Activated CD8-positive, alpha-beta T cell treated with anti-CD3 and anti-CD28 coated beads for 36 hours (primary cell): ENCODE data around the gene EBF3. TPM values are rescaled to one million over a fixed set of nuclear protein-coding genes. Genes with fewer than 3 reads are reported as not detected.

Source experiments
- ATAC-seq: fragments of 200-7000 bp; cut with Tn5 transposase; one replicate; pipeline ENCODE4 v1.10.0; 2021; ENCODE audit warnings: mild to moderate bottlenecking, moderate library complexity
- CTCF ChIA-PET: fragments of 350-600 bp; sonication (Branson Sonifier 250); formaldehyde crosslinking; loops from one replicate; lab custom pipeline; 2021; ENCODE audit warnings: antibody characterized with exemption; lab: Charles Lee
- POLR2A ChIA-PET: fragments of 350-600 bp; sonication (Branson Sonifier 250); formaldehyde crosslinking; loops from one replicate; lab custom pipeline; 2021; ENCODE audit warnings: antibody characterized with exemption; lab: Charles Lee
- DNase-seq: peaks from one replicate; pipeline ENCODE4 v3.0.0-alpha.2; 2020
- H3K27ac Mint-ChIP-seq: one replicate; pipeline ENCODE4 v1.8.0; 2021; ENCODE audit warnings: mild to moderate bottlenecking, mixed read lengths
- H3K27me3 Mint-ChIP-seq: one replicate; pipeline ENCODE4 v1.8.0; 2021; ENCODE audit warnings: mixed read lengths
- H3K36me3 Mint-ChIP-seq: one replicate; pipeline ENCODE4 v1.8.0; 2021; ENCODE audit warnings: low read depth, mixed read lengths
- H3K4me1 Mint-ChIP-seq: one replicate; pipeline ENCODE4 v1.8.0; 2021; ENCODE audit warnings: low read depth, mixed read lengths
- H3K4me3 Mint-ChIP-seq: one replicate; pipeline ENCODE4 v1.8.0; 2021; ENCODE audit warnings: mild to moderate bottlenecking, moderate library complexity, mixed read lengths
- H3K9me3 Mint-ChIP-seq: one replicate; pipeline ENCODE4 v1.8.0; 2021; ENCODE audit warnings: mixed read lengths
- intact Hi-C: fragments of 100-400 bp; cut with micrococcal nuclease; formaldehyde crosslinking; loops from one replicate; pipeline ENCODE4 v1.10.0; 2022
- total RNA-seq, 2 experiments: library from RNA; stranded (reverse); gene quantifications; one replicate each; pipeline ENCODE4 v1.2.3, GENCODE V29; 2021
- TF ChIP-seq, protein P1 (sequence below): fragments of 200-600 bp; IDR thresholded peaks from one replicate; pipeline ENCODE4 v1.8.0; 2022; ENCODE audit warnings: antibody characterized with exemption, mild to moderate bottlenecking

The EBF3 gene
- total RNA-seq, 2 experiments from 2014 or later: not detected

DNA sequence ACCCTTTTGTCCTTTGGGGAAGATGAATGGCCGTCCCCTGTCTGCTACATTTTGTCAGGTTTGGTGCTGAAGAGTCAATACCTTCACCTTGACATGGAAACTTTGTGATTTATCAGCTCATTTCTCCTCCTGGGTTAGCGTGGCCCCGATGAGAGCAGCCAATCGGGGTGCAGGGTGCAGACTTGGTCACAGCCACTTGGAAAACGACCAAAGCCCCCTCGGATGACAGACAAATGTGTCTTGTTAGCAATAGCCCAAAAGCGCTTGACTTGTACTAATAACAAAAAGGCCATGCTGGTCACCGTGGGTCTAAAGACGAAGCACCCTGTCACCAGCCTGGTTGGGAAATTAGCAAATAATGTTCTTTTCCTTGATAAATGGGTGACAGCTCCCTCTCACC lies 103.7 kb downstream of the EBF3 start:
- ATAC-seq (no peak), DNase-seq (no peak)
- H3K27me3 Mint-ChIP-seq: no peaks in the 10 kb centered on the region
- ChIA-PET CTCF (no interaction called here), POLR2A (no interaction called here)
- intact Hi-C loops: no loop called here
- no peaks in the 10 kb centered on the region for H3K36me3 Mint-ChIP-seq
- no peak overlapping the region for H3K27ac Mint-ChIP-seq
- H3K4me1 Mint-ChIP-seq: no peaks in the 10 kb centered on the region
- no peak overlapping the region for H3K4me3 Mint-ChIP-seq
- TF ChIP-seq, protein P1, sequence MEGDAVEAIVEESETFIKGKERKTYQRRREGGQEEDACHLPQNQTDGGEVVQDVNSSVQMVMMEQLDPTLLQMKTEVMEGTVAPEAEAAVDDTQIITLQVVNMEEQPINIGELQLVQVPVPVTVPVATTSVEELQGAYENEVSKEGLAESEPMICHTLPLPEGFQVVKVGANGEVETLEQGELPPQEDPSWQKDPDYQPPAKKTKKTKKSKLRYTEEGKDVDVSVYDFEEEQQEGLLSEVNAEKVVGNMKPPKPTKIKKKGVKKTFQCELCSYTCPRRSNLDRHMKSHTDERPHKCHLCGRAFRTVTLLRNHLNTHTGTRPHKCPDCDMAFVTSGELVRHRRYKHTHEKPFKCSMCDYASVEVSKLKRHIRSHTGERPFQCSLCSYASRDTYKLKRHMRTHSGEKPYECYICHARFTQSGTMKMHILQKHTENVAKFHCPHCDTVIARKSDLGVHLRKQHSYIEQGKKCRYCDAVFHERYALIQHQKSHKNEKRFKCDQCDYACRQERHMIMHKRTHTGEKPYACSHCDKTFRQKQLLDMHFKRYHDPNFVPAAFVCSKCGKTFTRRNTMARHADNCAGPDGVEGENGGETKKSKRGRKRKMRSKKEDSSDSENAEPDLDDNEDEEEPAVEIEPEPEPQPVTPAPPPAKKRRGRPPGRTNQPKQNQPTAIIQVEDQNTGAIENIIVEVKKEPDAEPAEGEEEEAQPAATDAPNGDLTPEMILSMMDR: no peak
- H3K9me3 Mint-ChIP-seq: peaks cover 2% of the 10 kb centered on the region

DNA sequence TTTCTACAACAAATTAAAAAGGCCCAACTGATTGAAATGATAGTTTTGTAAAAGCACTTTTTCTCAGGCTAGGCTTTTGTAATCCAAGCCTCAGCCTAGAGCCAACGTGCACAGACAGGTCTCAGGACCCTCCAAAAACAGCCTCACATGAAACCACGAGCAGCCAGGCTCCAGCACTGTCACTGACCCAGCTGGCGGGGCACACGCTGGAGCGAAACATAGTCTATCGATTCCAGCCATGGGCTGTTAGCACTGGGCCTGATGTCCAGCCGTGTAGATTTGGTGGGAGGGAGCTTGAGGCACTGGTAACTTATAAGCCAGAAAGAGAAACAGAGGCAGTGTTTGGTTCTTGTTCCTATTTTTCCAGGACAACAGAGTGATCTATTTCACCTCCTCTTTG lies 104.5 kb downstream of the EBF3 start:
- no peak for ATAC-seq
- no peak for DNase-seq
- H3K4me3 Mint-ChIP-seq: no peak overlapping the region
- POLR2A ChIA-PET: no interaction called here
- H3K27me3 Mint-ChIP-seq: no peaks in the 10 kb centered on the region
- no peaks in the 10 kb centered on the region for H3K4me1 Mint-ChIP-seq
- H3K27ac Mint-ChIP-seq: no peak overlapping the region
- intact Hi-C loops: no loop called here
- TF ChIP-seq, protein P1: no peak
- no peaks in the 10 kb centered on the region for H3K36me3 Mint-ChIP-seq
- H3K9me3 Mint-ChIP-seq: peaks cover 2% of the 10 kb centered on the region
- CTCF ChIA-PET: no interaction called here

DNA sequence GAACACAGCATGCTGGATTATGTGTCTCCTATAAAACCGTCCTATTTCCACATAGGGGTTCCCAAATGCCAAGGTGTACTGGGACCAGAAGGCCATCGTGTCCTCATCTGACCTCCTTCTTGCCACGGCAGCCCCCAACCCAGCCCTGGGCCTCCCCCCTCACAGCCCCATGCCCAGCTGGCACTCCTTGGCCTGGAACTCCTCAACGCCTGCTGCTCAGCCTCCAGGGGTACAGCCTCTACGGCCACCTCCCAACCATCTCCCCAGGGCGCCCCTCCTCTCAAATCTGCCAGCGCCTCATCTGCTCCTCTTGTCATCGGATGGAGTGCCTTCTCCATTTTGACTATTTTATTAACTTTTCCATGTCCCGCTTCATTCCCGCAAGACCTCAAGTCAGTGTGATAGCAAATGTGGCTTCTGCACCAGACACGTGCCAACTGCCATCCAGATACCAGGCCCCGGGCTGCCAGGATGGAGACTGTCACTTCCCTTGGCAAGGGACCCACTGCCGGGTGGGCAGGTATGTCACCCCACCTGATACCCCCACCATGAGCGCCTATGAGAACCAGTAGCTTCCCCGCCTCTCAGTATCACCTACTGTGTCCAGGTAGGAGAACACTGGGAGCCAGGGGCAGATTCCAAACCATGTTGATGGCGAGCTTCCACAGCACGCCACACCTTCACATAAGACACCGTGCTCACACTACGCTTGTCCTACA lies 106.7 kb downstream of the EBF3 start:
- Mint-ChIP-seq H3K9me3 (peaks cover 2% of the 10 kb centered on the region), H3K4me3 (no peak overlapping the region), H3K36me3 (no peaks in the 10 kb centered on the region), H3K27me3 (no peaks in the 10 kb centered on the region), H3K4me1 (no peaks in the 10 kb centered on the region), H3K27ac (no peak overlapping the region)
- intact Hi-C loops: no loop called here
- TF ChIP-seq, protein P1: no peak
- DNase-seq (no peak), ATAC-seq (no peak)
- POLR2A ChIA-PET: no interaction called here
- CTCF ChIA-PET: no interaction called here

DNA sequence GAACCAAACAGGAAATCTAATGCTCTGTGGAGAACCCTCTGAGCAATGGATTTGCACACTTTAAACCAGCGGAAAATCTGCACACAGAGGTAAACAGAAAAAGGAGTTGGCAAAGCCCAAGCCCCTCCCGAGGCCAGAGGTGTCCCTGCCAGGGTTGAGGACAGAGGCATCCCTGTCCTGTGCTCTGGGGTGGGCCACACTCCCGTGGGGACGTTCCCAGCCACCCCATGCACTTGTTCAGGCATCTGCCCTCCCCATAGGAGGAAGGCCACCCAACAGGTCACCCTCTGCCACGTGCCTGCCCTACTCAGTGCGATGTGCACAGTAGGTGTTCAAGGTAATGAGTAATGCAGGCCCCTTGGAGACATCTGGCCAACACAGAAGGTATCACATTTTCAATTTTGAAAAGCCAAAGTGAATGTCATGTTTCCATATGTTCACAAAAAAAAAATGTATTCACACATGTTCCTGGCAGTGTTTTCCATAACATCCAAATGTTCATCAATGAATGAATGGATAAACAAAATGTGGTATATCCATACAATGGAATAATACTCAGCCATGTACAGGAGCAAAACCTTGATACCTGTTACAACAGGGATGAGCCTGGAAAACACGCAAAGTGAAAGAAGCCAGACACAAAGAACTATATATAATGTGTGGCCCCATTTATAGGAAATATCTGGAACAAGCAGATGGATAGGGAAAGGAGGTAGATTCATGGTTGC lies 108.1 kb downstream of the EBF3 start:
- peaks cover 2% of the 10 kb centered on the region for H3K9me3 Mint-ChIP-seq
- TF ChIP-seq, protein P1: no peak
- H3K27me3 Mint-ChIP-seq: no peaks in the 10 kb centered on the region
- ChIA-PET POLR2A (no interaction called here), CTCF (no interaction called here)
- no peaks in the 10 kb centered on the region for H3K36me3 Mint-ChIP-seq
- intact Hi-C loops: no loop called here
- ATAC-seq (no peak), DNase-seq (no peak)
- no peaks in the 10 kb centered on the region for H3K4me1 Mint-ChIP-seq
- no peak overlapping the region for H3K27ac Mint-ChIP-seq
- H3K4me3 Mint-ChIP-seq: no peak overlapping the region
